Fibroblast of the aortic adventitia (primary cell): ENCODE measurements around the gene CFAP69. TPM values are rescaled to one million over a fixed set of nuclear protein-coding genes. Genes with fewer than 3 reads are reported as not detected.
A peak's percentile ranks its signal among the peaks of the same experiment; 100 is the strongest.

ENCODE experiments used
- DNase-seq: peaks from one replicate; pipeline ENCODE4 v3.0.0-alpha.2; 2010; ENCODE audit warnings: low read depth
- H3K4me3 ChIP-seq: 2 replicates; pipeline ENCODE4 v1.5.1; 2011; ENCODE audit warnings: low read depth, mild to moderate bottlenecking, control low read depth, low read length, moderate library complexity
- CTCF ChIP-seq: IDR thresholded peaks from 2 replicates; pipeline ENCODE4 v1.5.1; 2011; ENCODE audit warnings: mild to moderate bottlenecking, low read length, control low read depth, inconsistent platforms; ENCODE audit not compliant: insufficient read depth
- total RNA-seq: library from RNA; depleted of rRNA; stranded (reverse); fragments of >200 nt; gene quantifications from 2 replicates; pipeline ENCODE4 v1.2.3, GENCODE V29; 2012; ENCODE audit warnings: low replicate concordance

The CFAP69 gene
- total RNA-seq, 1 donor, result 3.2 TPM

DNA sequence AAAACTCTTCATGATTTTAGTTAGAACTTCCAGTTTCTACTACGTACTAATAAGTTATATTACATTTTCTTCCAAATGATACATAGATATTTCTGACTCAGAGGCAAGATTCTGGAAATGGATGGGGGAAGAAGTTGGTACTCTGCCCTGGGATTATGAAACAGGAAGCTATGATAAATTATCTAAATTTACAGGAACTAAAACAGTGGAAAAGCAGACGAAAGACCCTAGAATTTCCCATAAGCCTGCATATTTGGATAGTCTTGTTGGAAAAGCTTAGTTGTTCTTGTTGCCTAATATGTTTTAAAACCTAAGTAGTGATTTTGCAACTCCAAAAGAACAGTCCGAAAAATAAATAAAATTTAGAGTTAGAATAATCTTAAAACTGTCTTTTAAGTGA, 21.8 kb downstream of the CFAP69 start:
- no peak overlapping the region for H3K4me3 ChIP-seq
- no peak for TF ChIP-seq CTCF
- DNase-seq, result peak; percentile 97

DNA sequence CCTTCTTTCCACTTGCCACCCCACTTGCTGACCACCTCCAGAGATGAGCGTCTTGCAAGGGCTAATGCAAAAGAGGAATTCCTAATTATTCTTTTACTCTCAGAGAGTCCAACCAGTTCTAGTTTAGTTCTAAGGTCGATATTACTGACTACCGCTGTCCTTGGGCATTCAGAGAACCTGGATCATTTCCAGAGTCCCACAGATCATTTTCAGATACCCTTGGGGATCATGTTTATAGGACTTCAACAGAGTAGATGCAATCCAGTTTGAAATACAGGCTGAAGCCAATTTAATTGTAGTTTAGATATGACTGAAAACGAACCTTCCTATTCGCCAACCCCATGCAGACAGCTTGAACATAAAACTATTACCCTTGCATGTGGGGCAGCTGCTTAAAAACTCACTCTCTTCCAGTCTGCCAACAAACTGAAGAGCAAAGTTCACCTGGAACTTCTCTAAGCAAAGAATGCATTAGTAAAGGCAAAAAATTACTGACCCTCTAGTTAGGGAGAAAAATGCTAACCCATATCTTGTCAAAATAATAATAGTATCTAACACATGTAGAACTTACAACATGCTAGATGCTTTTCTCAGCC, 22.4 kb downstream of the CFAP69 start:
- no peak overlapping the region for H3K4me3 ChIP-seq
- DNase-seq, result peak; percentile 22
- no peak for TF ChIP-seq CTCF

DNA sequence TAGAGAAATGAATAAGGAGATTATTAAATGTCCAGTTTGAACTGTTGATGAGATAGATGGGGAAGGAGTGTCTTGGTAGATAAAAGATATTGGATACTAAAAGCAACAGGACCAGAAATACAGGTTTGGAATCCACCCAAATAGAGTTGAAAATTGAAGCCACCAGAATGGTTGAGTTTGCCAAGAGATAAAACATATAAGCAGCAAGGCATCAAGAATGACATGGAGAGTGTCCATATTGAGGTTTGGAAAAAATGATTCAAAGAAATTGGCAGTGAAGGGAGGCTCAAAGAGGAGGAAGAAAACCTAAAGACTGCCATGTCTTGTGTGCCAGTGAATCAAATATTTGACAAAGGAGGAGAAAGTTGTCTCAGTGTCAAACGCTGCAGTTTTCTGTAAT, 24.2 kb downstream of the CFAP69 start:
- no peak for TF ChIP-seq CTCF

GRCh38 chr7:90270431-90271178, 25.6 kb downstream of the CFAP69 start:
- no peak overlapping the region for H3K4me3 ChIP-seq
- TF ChIP-seq CTCF, result no peak
- DNase-seq, result no peak

More for the DNA sequence above, 24.2 kb downstream of the CFAP69 start:
- no peak overlapping the region for H3K4me3 ChIP-seq
- DNase-seq, result peak; percentile 52

DNA sequence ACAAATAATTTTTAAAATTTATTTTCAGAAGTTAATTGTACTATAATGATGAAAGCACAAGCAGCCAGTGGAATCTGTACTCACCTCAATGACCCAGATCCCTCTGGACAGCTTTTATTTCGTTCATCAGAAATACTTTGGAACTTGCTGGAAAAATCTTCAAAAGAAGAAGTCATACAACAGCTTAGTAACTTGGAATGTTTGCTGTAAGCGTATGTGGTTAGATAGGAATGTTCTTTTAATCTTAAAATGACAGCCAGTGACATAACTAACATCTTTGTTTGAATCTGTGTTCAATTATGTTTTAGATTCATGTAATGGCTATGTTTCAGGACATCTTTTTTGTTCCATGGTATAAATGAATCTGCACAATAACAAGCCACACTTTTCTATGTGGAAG, 26.8 kb downstream of the CFAP69 start:
- DNase-seq, result peak; percentile 91
- no peak for TF ChIP-seq CTCF
- no peak overlapping the region for H3K4me3 ChIP-seq

DNA sequence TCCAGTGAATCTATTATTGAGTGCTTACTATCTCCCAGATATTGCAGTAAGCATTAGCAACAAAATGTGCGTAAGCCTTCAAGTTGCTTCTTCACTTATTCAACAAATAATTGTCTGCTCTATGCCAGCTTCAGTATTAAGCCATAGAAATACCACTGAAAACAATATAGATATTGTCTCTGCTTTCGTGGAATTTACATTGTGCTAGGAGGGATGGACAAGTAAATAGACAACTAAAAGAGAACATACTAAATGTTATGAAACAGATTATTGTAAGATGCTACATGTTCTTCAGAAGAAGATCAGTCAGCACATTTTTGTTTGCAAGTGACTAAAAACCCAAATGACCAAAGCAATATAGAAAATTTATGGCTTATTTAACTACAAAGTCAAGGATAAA, 27.3 kb downstream of the CFAP69 start:
- TF ChIP-seq CTCF, result no peak
- no peak overlapping the region for H3K4me3 ChIP-seq
- no peak for DNase-seq
